Stimulated activated CD4-positive, alpha-beta T cell treated with anti-CD3 and anti-CD28 coated beads, Interleukin-4, amount 100 ng/mL, for 1 hour (primary cell): ENCODE data around the gene INSC.

Experiments used
- DNase-seq: peaks from one replicate; pipeline ENCODE4 v3.0.0-alpha.2; 2020

The INSC gene

GRCh38 chr11:15189641-15190365, 75.1 kb downstream of the INSC start:
- no peak for DNase-seq

DNA sequence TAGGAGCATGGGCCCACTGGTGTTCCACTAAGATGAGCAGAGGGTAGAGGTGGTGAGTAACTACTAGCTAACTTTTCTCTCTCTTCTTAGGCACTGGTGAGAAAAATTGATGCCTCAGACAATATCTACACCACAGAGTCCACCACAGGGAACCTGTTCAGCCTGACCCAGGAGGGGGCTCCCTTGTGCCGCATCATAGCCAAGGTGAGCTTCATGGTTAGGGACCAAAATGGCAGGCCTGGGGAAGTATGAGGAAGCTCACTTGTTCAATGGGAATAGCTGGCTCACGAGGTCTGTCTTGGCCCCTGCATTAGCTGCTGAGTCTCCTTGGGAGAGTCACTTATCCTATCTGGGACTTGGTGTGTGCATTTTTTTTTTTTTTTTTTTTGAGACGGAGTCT, 75.9 kb downstream of the INSC start:
- DNase-seq, result no peak

DNA sequence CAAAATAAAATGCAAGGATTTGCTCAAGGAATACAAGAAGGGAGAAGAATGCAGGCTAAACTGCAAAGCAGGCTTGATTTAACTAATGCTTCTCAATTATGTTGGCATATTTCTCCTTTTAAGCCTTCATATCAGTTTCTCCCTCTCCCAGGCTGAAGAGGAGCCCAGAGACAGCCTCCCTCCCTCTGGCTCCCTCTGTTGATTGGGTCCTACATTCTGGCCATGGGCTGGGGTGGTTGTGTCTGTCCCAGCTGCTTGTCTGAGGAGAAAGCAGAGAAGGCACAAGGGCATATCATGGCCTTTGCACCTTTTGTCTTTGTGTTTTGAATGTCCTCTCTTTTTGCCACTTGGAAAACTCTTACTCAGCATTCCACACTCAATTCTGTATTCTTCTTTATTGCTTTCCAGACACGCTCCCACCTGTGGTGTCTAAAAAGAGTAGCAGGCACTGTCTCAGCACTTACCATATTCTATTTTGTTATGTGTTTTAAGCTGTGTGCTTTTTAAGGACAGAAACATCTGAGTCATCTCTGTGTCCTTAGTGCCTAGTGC, 77.4 kb downstream of the INSC start:
- no peak for DNase-seq

GRCh38 chr11:15194671-15195415, 80.1 kb downstream of the INSC start:
- DNase-seq, result no peak

DNA sequence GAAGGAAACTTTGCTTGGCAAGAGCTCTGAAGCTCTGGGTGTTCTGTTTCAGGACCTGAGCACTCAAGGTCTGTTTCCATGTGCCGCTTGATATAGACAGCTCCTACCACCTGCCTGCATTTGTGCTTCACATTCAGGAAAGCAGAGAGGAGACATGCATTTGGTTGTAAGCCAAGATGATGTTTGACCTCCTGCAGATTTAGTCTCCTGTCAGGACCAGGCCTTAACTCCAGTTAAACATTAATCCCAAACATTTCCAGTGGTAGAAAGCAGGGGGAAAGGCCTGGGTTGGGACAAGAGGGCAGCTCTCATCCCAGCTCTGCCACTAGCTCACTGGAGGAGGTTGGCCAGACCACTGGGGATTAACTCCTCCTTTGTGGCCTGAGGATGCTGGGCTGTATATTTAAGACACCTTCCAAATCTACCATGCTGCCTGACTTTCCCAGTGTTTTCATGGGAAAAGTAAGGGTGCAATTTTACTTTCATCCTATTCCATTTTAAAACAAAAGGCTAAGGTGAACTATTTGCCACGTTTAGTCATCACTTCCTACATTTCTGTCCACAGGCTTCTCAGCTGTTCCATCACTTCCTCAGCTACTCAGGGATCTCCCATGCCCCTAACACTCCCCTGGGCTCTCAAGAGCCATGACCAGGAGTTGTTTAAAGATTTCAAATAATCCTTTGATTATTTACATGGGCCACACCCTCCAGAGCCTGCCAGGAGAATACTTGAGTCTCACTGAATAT, 80.9 kb downstream of the INSC start:
- no peak for DNase-seq

DNA sequence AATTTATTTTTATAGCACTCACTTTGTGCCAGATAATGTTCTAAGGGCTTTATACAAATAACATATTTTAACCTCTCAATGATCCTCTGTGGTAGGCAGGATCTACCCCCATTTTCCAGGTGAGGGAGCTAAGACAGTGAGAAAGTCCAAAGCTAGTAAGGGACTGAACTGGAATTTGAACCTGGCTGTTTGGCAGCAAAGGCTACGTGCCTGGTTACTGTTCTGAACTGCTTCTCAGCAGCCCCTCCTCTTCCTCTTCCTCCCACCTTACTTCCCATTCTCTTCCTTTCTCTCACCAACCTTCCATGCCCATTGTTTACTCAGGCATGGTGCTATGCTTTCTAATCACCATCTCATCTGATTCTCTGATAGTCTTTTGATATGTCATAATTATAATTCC, 82.0 kb downstream of the INSC start:
- no peak for DNase-seq

DNA sequence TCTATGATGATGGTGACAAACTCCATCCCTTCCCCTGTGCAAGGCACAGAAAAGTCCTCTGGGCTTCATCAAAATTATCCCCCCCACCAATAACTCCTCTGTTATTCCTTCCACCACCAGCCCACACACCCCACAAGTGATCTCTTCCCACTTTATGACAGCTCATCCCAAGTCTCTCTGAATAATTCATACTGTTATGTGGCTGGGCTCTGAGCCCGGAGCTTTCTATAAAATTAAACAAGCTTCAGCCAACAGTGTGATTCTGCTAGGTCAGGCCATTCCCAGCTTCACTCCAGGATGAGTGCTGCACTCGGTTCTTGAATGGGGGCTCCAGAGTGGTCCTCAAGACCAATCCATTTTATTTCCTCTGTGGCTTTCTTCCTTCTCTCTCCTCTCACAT, 83.0 kb downstream of the INSC start:
- DNase-seq, result no peak

- no peak for DNase-seq
These were observed 83.6 kb downstream of the INSC start for GRCh38 chr11:15198284-15198683.

GRCh38 chr11:15199693-15200092, 85.0 kb downstream of the INSC start:
- DNase-seq, result no peak

- no peak for DNase-seq
These were observed 86.0 kb downstream of the INSC start for GRCh38 chr11:15200696-15201095.

DNA sequence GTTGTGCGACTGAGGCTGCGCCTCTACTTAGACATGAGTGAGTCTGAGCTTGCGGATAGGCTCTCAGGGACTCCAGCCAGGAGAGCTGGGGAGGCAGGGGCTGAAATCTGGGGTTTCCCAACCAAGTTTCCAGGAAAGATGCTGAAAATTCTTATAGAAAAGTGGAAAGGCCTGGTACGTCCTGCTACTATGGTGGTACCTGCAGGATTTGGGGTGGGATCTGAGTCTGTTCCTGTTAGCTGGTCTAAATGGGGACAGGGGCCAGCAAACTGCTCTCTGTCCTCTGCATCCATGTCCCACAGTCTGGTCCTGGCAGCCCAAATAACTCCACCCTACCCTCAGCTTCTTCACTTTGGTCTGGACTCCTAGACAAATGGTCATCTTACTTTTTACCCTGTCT, 86.9 kb downstream of the INSC start:
- no peak for DNase-seq

DNA sequence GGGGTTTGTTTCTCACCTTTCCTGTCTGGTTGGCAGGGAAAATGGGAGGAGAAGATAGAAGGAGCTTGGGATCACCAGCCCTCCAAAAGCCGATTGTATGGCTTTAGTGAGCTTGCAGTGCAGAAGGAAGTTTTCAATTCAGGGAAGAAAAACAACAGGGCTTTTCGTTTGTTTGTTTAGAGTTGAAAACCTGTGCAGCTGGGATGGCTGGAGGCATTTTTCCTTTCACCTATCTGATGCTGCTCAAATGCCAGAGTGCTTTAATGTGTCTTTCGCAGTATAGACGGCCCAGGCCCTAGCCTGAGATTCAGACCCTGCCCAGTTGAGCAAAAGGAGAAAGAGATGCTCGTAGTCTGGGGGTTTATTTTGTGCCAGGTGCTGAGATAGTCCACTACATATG, 87.9 kb downstream of the INSC start:
- DNase-seq, result no peak

- no peak for DNase-seq
These were observed 90.0 kb downstream of the INSC start for GRCh38 chr11:15204711-15205110.

DNA sequence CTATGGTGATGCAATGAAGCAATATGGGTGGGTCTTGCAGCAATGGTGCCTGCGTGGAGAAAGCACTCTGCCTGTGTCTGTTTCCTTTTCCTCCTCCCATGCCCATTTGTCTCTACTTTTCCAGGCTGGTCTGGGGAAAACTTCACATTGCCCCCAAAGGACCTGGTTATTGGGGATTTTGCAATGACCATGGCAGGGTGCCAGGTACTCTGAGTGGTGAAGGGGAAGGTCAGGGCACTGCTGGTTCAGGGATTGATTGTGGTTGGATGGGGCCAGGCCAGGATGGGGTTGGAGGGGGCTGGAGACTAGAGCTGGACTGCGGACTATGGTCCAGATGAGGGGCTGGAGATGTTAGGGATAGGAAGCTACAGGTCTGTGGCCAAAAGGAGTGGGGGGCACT, 92.1 kb downstream of the INSC start:
- DNase-seq, result no peak

DNA sequence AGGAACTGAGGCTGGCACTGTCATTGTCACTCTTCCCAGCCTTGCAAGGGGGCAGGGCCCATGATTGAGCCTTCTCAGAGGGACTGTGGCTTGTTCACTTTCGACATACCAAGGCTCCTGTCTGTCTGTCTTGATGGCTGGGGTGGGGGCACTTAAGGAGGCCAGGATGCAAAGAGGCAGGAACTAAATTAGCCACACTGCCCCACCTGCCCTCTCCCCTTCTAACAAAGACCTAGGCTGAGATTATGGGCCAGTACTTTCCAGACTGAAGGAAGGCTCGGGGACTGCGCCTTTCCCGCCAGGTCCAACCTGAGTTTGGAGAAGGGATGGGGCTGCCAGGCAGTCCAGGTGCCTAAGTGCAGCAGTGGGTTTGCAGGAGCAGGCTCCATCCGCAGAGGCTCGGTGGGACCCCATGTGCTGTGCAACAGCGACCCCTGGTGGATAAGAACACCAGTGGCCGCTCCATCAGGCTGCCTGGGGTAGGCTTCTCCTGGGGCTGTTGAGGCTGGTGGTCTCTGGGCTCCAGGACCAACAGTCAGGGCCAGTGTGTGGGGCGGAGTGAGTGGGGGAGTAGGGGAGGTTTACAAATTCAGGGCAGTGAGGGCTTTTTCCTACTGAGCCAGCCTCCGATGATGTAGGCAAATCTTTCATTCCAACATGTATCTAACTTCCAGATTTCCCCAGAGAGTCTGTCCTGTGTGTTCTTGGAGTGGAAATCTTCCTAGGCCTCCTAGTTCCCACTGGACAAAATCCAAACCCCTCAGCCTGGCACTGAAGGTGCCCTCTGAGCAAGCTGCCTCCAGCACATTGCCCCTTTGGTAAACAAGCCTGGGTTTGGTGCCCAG, 93.9 kb downstream of the INSC start:
- peak; percentile 68 for DNase-seq

DNA sequence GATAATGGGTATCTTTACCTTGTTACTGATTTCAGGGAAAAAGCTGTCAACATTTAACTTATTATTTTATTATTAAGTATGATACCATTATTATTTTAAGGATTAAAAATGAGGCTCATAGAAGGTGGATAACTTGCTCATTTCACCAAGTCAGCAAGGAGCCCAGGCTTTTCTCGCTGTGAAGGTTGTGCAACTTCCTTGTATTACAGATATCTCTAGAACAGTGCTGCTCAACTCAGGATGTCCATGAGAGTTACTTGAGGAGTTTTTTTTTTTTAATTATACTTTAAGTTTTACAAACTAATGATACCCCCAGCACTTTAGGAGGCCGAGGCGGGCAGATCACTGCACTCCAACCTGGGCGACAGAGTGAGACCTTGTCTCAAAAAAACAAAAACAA, 98.2 kb downstream of the INSC start:
- DNase-seq, result no peak

GRCh38 chr11:15213471-15214231, 98.9 kb downstream of the INSC start:
- DNase-seq, result no peak

GRCh38 chr11:15215005-15215404, 100.3 kb downstream of the INSC start:
- DNase-seq, result no peak

- no peak for DNase-seq
These were observed 102.0 kb downstream of the INSC start for GRCh38 chr11:15216678-15217077.

DNA sequence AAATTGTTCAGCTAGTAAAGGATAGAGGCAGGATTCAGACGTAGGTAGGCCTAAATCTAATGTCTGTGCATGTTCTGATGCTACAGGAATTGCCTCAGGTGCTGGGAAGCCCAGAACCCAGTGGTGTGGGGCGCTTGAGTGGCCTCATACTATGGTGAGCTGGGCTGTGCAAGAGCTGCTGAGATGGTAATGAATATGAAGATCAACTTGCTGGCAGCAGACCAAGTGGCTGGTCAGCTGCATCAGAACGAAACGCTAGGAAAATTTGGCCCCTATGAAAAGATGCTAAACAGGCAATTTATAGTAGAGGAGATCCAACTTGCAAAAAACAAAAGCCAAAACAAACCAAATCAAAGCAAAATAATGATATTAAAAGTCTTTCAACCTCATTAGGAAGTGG, 102.7 kb downstream of the INSC start:
- DNase-seq, result no peak

DNA sequence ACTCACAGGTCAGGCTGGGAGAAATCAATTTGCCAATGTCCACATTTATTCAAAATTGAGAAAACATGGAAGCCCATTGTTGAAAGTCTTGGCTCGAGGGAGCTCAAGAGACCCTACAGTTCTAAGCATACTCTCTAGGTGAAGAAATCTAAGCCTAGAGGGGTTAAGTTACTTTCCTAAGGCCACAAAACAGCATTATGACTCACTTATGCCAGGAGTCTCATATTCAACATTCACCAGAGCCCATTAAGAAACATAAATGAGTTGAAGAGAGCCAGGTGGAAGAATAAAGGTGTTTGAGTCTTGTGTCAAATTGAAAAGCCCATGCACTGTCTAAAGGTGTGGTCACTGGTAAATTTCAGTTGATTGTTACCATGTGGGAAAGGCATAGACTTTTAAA, 108.1 kb downstream of the INSC start:
- DNase-seq, result no peak

DNA sequence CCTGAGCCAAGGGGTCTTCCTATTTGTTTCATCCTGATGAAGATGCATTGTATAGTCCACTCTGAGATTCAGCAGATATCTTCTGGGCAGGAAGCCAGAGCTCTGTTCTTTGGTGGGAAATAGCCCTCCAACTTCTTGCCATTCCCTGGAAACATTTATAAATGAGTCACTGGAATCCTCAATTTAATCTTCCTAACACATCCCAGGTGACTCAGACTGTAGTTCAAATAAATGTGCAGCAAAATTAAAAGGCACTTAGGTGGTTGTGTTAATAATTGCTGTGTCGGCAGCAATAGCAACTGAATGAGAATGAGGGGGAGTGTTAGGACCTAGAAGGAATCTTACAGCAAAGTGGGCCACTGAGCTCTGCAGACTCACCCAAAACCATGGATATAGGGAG, 108.6 kb downstream of the INSC start:
- DNase-seq, result no peak
